Dermis microvascular lymphatic vessel endothelial cell (primary cell): ENCODE results near the gene ICA1L. TPM values are rescaled to one million over a fixed set of nuclear protein-coding genes. Genes with fewer than 3 reads are reported as not detected.

Source experiments
- DNase-seq, 2 donors: peaks; one replicate each; pipeline versions ENCODE4 v3.0.0 to v3.0.0-alpha.2; 2010; ENCODE audit warnings: low read depth in 2 of 2
- total RNA-seq: library from RNA; depleted of rRNA; stranded (reverse); fragments of >200 nt; gene quantifications from 2 replicates; pipeline ENCODE4 v1.2.1, GENCODE V29; 2014

Gene ICA1L
- total RNA-seq, 1 donor from 2014 or later, result 0.77 TPM

GRCh38 chr2:202743613-202744012 lies 128.0 kb downstream of the ICA1L start:
- no peak for DNase-seq

GRCh38 chr2:202736826-202737225 lies 134.7 kb downstream of the ICA1L start:
- DNase-seq, result no peak

DNA sequence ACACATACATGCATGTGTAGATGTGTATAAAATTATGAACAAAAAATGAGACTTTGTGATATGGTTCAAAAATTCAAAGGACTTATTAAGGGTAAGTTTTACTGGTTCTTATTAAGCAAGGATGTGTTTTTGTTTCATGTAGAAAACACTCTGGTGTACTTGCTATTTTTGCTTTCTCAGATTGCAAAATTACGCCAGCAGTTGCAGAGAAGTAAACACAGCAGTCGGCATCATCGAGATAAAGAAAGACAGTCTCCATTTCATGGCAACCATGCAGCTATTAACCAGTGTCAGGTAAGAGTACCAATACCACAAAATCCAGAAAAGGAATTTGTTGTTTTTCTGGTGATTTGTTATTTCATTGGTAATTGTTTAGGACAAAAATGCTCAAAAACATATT lies 145.5 kb downstream of the ICA1L start:
- DNase-seq, result no peak

- DNase-seq, result no peak
Observed at GRCh38 chr2:202723746-202724145, 147.8 kb downstream of the ICA1L start.

Other genes with a start within 250 kb of the ICA1L start
- 1.4 and 2.0 TPM in 2 replicates for gene FAM117B, start 236.8 kb downstream of the ICA1L start, total RNA-seq
- gene WDR12, start 39.9 kb upstream of the ICA1L start, total RNA-seq, result 14.5 and 16.7 TPM in 2 replicates
- 2.4 and 3.4 TPM in 2 replicates for gene CARF, start 40.5 kb upstream of the ICA1L start, total RNA-seq
- 20.0 and 20.4 TPM in 2 replicates for gene NBEAL1, start 143.1 kb upstream of the ICA1L start, total RNA-seq